Aorta (tissue), 5 donors: ENCODE results near the gene SYNJ2BP. TPM values are rescaled to one million over a fixed set of nuclear protein-coding genes. Genes with fewer than 3 reads are reported as not detected.
"Not testable (repeated sequence)": the region's sequence is repeated elsewhere in the genome, so short reads cannot be mapped to it uniquely, and the experiment has no call there.

ENCODE experiments used
- ATAC-seq: fragments of 200-7000 bp; cut with Tn5 transposase; one replicate; pipeline ENCODE4 v1.9.1; 2022; ENCODE audit warnings: moderate library complexity; ENCODE audit not compliant: low FRiP score
- DNase-seq, 2 donors: peaks; one replicate each; pipeline ENCODE4 v3.0.0-alpha.2; 2020
- H3K27ac ChIP-seq, 2 donors: one replicate each; pipeline ENCODE4 v1.5.1; 2013; ENCODE audit warnings: low read length in 2 of 2, mild to moderate bottlenecking in 2 of 2, moderate library complexity in 2 of 2, control low read depth in 1 of 2, inconsistent platforms in 1 of 2, low read depth in 1 of 2
- H3K27me3 ChIP-seq, 2 donors: one replicate each; pipeline ENCODE4 v1.6.1; 2013; ENCODE audit warnings: control low read depth in 1 of 2, low read length in 1 of 2, mild to moderate bottlenecking in 1 of 2, moderate library complexity in 1 of 2; ENCODE audit not compliant: insufficient read depth in 2 of 2, control insufficient read depth in 1 of 2
- H3K36me3 ChIP-seq, 2 donors: one replicate each; pipeline ENCODE4 v1.6.1; 2013; ENCODE audit warnings: control low read depth in 1 of 2, low read length in 1 of 2, mild to moderate bottlenecking in 1 of 2; ENCODE audit not compliant: insufficient read depth in 2 of 2, control insufficient read depth in 1 of 2
- H3K4me1 ChIP-seq, 2 donors: one replicate each; pipeline ENCODE4 v1.6.1; 2013; ENCODE audit warnings: low read length in 2 of 2, control low read depth in 1 of 2, mild to moderate bottlenecking in 1 of 2, moderate library complexity in 1 of 2; ENCODE audit not compliant: insufficient read depth in 2 of 2, control insufficient read depth in 1 of 2
- H3K4me3 ChIP-seq, 2 donors: one replicate each; pipeline ENCODE4 v1.5.1; 2013; ENCODE audit warnings: low read length in 2 of 2, control low read depth in 1 of 2, mild to moderate bottlenecking in 1 of 2
- H3K9me3 ChIP-seq: one replicate; pipeline ENCODE4 v1.6.1; 2013; ENCODE audit warnings: mild to moderate bottlenecking, low read length; ENCODE audit not compliant: control insufficient read depth
- WGBS, 2 donors: extraction: QIAGEN DNeasy Blood & Tissue Kit; methylation state at CpG; one replicate each; pipeline ENCODE4 v1.1.7; 2013; 5-methylcytosine and 5-hydroxymethylcytosine counted together
- intact Hi-C, 2 donors: fragments of 100-400 bp; cut with DNase I; formaldehyde crosslinking; loops; one replicate each; pipeline versions ENCODE4 v1.14.2 to v1.15.0; 2022
- polyA plus RNA-seq, 2 donors: library from polyadenylated mRNA; stranded (reverse); fragments of 200-250 nt; gene quantifications; one replicate each; pipeline ENCODE4 v1.2.3, GENCODE V29; 2013
- total RNA-seq, 2 donors: library from RNA; stranded (reverse); fragmentation: NEBNext Ultra II Directional; extraction: Animal tissue kit (Norgen Biotek cat#: 25700); gene quantifications; one replicate each; pipeline ENCODE4 v1.2.1, GENCODE V29; 2021
- donor health status: healthy with polysubstance abuse.
- donor health status: Bipolar disorder and iron deficiency.
- donor health status: DM: no; HTN: no; CAD: no.
- donor health status: DM: no; HTN: no; CAD: no.
- donor health status: DM: yes; HTN: yes; CAD: no.

The SYNJ2BP gene
- total and polyA plus RNA-seq, 4 donors = 16.6 to 35.8 (median 27.6) TPM

GRCh38 chr14:70425354-70425753, 8.5 kb upstream of the SYNJ2BP start:
- H3K9me3 ChIP-seq = no peaks in the 10 kb centered on the region
- H3K4me1 ChIP-seq = no peaks in the 10 kb centered on the region
- intact Hi-C loops = no loop called here
- no peak for ATAC-seq
- peak in 1 of 2 donors; percentile 44 for DNase-seq
- no peak overlapping the region for H3K4me3 ChIP-seq
- H3K27ac ChIP-seq = no peak overlapping the region
- no peaks in the 10 kb centered on the region for H3K36me3 ChIP-seq
- no peaks in the 10 kb centered on the region for H3K27me3 ChIP-seq
- WGBS, 2 donors = 10 to 13% methylated on average over 1 of the region's 1 CpG

GRCh38 chr14:70422538-70422937, 5.6 kb upstream of the SYNJ2BP start:
- H3K9me3 ChIP-seq = no peaks in the 10 kb centered on the region
- intact Hi-C loops = no loop called here
- H3K27me3 ChIP-seq = no peaks in the 10 kb centered on the region
- no peak overlapping the region for H3K4me3 ChIP-seq
- H3K27ac ChIP-seq = no peak overlapping the region
- no peak for ATAC-seq
- H3K36me3 ChIP-seq = no peaks in the 10 kb centered on the region
- H3K4me1 ChIP-seq = peaks cover 0 to 2% of the 10 kb centered on the region in 2 donors
- DNase-seq = no peak
- 85 to 94% methylated on average over 2 of the region's 2 CpGs for WGBS, 2 donors

- H3K4me3 ChIP-seq, H3K27ac ChIP-seq, H3K36me3 ChIP-seq, H3K4me1 ChIP-seq, DNase-seq, H3K9me3 ChIP-seq, ATAC-seq, intact Hi-C loops, H3K27me3 ChIP-seq: not testable (repeated sequence)
- WGBS, 2 donors = 52 to 61% methylated on average over 4 of the region's 4 CpGs
Measured at GRCh38 chr14:70419270-70419931, 2.5 kb upstream of the SYNJ2BP start.

- no peak for DNase-seq
- no peaks in the 10 kb centered on the region for H3K27me3 ChIP-seq
- H3K9me3 ChIP-seq = no peaks in the 10 kb centered on the region
- intact Hi-C loops = no loop called here
- no peak overlapping the region for H3K27ac ChIP-seq
- peaks cover 0 to 8% of the 10 kb centered on the region in 2 donors for H3K4me1 ChIP-seq
- no peaks in the 10 kb centered on the region for H3K36me3 ChIP-seq
- WGBS, 2 donors = 3 to 6% methylated on average over 9 of the region's 9 CpGs
- ATAC-seq = no peak
- H3K4me3 ChIP-seq = peak overlapping the region; percentile 90 to 92
Measured at GRCh38 chr14:70416338-70416724, 559 bp downstream of the SYNJ2BP start.

- H3K4me3 ChIP-seq = peak overlapping the region; percentile 90 to 92
- intact Hi-C loops = no loop called here
- no peak for DNase-seq
Measured at GRCh38 chr14:70415788-70416187, 1.1 kb downstream of the SYNJ2BP start.

GRCh38 chr14:70407621-70408020, 9.3 kb downstream of the SYNJ2BP start:
- no peak overlapping the region for H3K27ac ChIP-seq
- DNase-seq (no peak), ATAC-seq (no peak)
- H3K9me3 ChIP-seq = no peaks in the 10 kb centered on the region
- intact Hi-C loops = no loop called here
- H3K4me1 ChIP-seq = peaks cover 2 to 5% of the 10 kb centered on the region in 2 donors
- H3K4me3 ChIP-seq = no peak overlapping the region
- H3K27me3 ChIP-seq = no peaks in the 10 kb centered on the region
- H3K36me3 ChIP-seq = peaks cover 2 to 3% of the 10 kb centered on the region in 2 donors
- 96% methylated on average over 4 of the region's 4 CpGs for WGBS, 2 donors

More at GRCh38 chr14:70415788-70416187, 1.1 kb downstream of the SYNJ2BP start:
- H3K4me1 ChIP-seq = peaks cover 0 to 10% of the 10 kb centered on the region in 2 donors
- ATAC-seq = no peak
- no peak overlapping the region for H3K27ac ChIP-seq
- no peaks in the 10 kb centered on the region for H3K36me3 ChIP-seq
- no peaks in the 10 kb centered on the region for H3K27me3 ChIP-seq
- H3K9me3 ChIP-seq = no peaks in the 10 kb centered on the region
- 39 to 55% methylated on average over 2 of the region's 2 CpGs for WGBS, 2 donors

- H3K27me3 ChIP-seq, H3K27ac ChIP-seq, ATAC-seq, H3K4me3 ChIP-seq, H3K9me3 ChIP-seq, H3K36me3 ChIP-seq, DNase-seq, intact Hi-C loops, H3K4me1 ChIP-seq: not testable (repeated sequence)
- 83 to 84% methylated on average over 4 of the region's 4 CpGs for WGBS, 2 donors
Measured at GRCh38 chr14:70406216-70406615, 10.7 kb downstream of the SYNJ2BP start.

GRCh38 chr14:70403335-70403734, 13.6 kb downstream of the SYNJ2BP start:
- H3K4me1 ChIP-seq, ATAC-seq, DNase-seq, H3K27ac ChIP-seq, H3K27me3 ChIP-seq, H3K4me3 ChIP-seq, intact Hi-C loops, H3K36me3 ChIP-seq, H3K9me3 ChIP-seq: not testable (repeated sequence)
- 18 to 22% methylated on average over 4 of the region's 4 CpGs for WGBS, 2 donors

GRCh38 chr14:70401643-70402042, 15.2 kb downstream of the SYNJ2BP start:
- 85 to 97% methylated on average over 4 of the region's 4 CpGs for WGBS, 2 donors

More at GRCh38 chr14:70401643-70402042, 15.2 kb downstream of the SYNJ2BP start:
- DNase-seq = no peak
- Histone ChIP-seq H3K27ac (no peak overlapping the region), H3K27me3 (no peaks in the 10 kb centered on the region), H3K4me3 (no peak overlapping the region), H3K4me1 (peaks cover 0 to 2% of the 10 kb centered on the region in 2 donors), H3K36me3 (peaks cover under 1 to 4% of the 10 kb centered on the region in 2 donors), H3K9me3 (no peaks in the 10 kb centered on the region)
- ATAC-seq = no peak
- intact Hi-C loops = no loop called here
